B cell (primary cell): ENCODE results near the gene IVL. TPM values are rescaled to one million over a fixed set of nuclear protein-coding genes. Genes with fewer than 3 reads are reported as not detected.

Experiments
- ATAC-seq: fragments of 200-7000 bp; cut with Tn5 transposase; one replicate; pipeline ENCODE4 v1.10.0; 2021; ENCODE audit warnings: low read depth, mild to moderate bottlenecking, moderate number of reproducible peaks, moderate library complexity
- CTCF ChIA-PET: fragments of 350-600 bp; sonication (Branson Sonifier 250); formaldehyde crosslinking; loops from one replicate; lab custom pipeline; 2021; ENCODE audit warnings: antibody characterized with exemption, inconsistent platforms; lab: Charles Lee
- POLR2A ChIA-PET: fragments of 350-600 bp; sonication (Branson Sonifier 250); formaldehyde crosslinking; loops from one replicate; lab custom pipeline; 2021; ENCODE audit warnings: antibody characterized with exemption; lab: Charles Lee
- DNase-seq: peaks from one replicate; pipeline ENCODE4 v3.0.0; 2013
- H2AFZ ChIP-seq: 2 replicates; pipeline ENCODE4 v1.6.1; 2012; ENCODE audit warnings: mild to moderate bottlenecking, low read depth, low read length; ENCODE audit not compliant: insufficient read depth, poor library complexity, severe bottlenecking
- H3K27ac ChIP-seq, 2 donors: 1 replicate in 1 of 2; 2 replicates in 1 of 2; pipeline ENCODE4 v1.5.1; 2012 to 2013; ENCODE audit warnings: low read length in 2 of 2, mild to moderate bottlenecking in 2 of 2, moderate library complexity in 1 of 2
- H3K27me3 ChIP-seq, 4 experiments: fragments of 200-600 bp in 1 of 4; sonication (generic) in 1 of 4; replicated peaks in 1 of 4; 1 replicate in 2 of 4; 2 replicates in 2 of 4; pipeline versions ENCODE4 v1.6.1 to v1.7.0; 2013 to 2016; ENCODE audit warnings: low read length in 3 of 4, mild to moderate bottlenecking in 2 of 4, mixed read lengths in 1 of 4, moderate library complexity in 1 of 4; ENCODE audit not compliant: insufficient read depth in 4 of 4, control insufficient read depth in 3 of 4; ENCODE audit errors: control extremely low read depth in 1 of 4
- H3K36me3 ChIP-seq, 2 experiments: replicated peaks in 1 of 2; 1 replicate in 1 of 2; 2 replicates in 1 of 2; pipeline versions ENCODE4 v1.6.1 to v1.7.1; 2013; ENCODE audit warnings: low read length in 1 of 2; ENCODE audit not compliant: insufficient read depth in 2 of 2, control insufficient read depth in 1 of 2; ENCODE audit errors: control extremely low read depth in 1 of 2, extremely low read depth in 1 of 2
- H3K4me1 ChIP-seq, 2 donors: fragments of 200-600 bp in 1 of 2; sonication (generic) in 1 of 2; 1 replicate in 1 of 2; 2 replicates in 1 of 2; pipeline versions ENCODE4 v1.5.1 to v1.6.1; 2013 to 2017; ENCODE audit warnings: low read length in 2 of 2; ENCODE audit not compliant: control insufficient read depth in 2 of 2, insufficient read depth in 2 of 2
- H3K4me2 ChIP-seq: replicated peaks from 2 replicates; pipeline ENCODE3; 2012; ENCODE audit warnings: mild to moderate bottlenecking, low read depth, low read length; ENCODE audit not compliant: poor library complexity, severe bottlenecking
- H3K4me3 ChIP-seq, 5 experiments: fragments of 200-600 bp in 1 of 5; sonication (generic) in 1 of 5; 1 replicate in 3 of 5; 2 replicates in 2 of 5; pipeline versions ENCODE4 v1.5.1 to v1.7.0; 2011 to 2016; ENCODE audit warnings: low read length in 4 of 5, mild to moderate bottlenecking in 4 of 5, low read depth in 2 of 5, control low read depth in 1 of 5, moderate library complexity in 1 of 5; ENCODE audit not compliant: insufficient read depth in 1 of 5; ENCODE audit errors: control extremely low read depth in 1 of 5, extremely low read depth in 1 of 5
- H3K79me2 ChIP-seq: fragments of 200-600 bp; sonication (generic); one replicate; pipeline ENCODE4 v1.6.0; 2016; ENCODE audit warnings: low read length; ENCODE audit not compliant: control insufficient read depth, insufficient read depth
- H3K9ac ChIP-seq: fragments of 200-600 bp; sonication (generic); 2 replicates; pipeline ENCODE4 v1.6.1; 2017; ENCODE audit warnings: mild to moderate bottlenecking, low read length, moderate library complexity
- H3K9me3 ChIP-seq, 3 donors: one replicate each; pipeline versions ENCODE4 v1.6.1 to v1.7.1; 2013; ENCODE audit warnings: low read length in 2 of 3; ENCODE audit not compliant: control insufficient read depth in 2 of 3, insufficient read depth in 1 of 3; ENCODE audit errors: control extremely low read depth in 1 of 3
- H4K20me1 ChIP-seq: 2 replicates; pipeline ENCODE4 v1.6.0; 2012; ENCODE audit warnings: mild to moderate bottlenecking, low read length; ENCODE audit not compliant: insufficient read depth, control insufficient read depth, poor library complexity, severe bottlenecking
- H3K27ac Mint-ChIP-seq: one replicate; pipeline ENCODE4 v1.8.0; 2021; ENCODE audit warnings: mixed read lengths
- H3K27me3 Mint-ChIP-seq: one replicate; pipeline ENCODE4 v1.8.0; 2021; ENCODE audit warnings: mixed read lengths
- H3K4me1 Mint-ChIP-seq: one replicate; pipeline ENCODE4 v1.8.0; 2021; ENCODE audit warnings: mixed read lengths
- H3K4me3 Mint-ChIP-seq: one replicate; pipeline ENCODE4 v1.8.0; 2021; ENCODE audit warnings: mixed read lengths
- H3K9me3 Mint-ChIP-seq: one replicate; pipeline ENCODE4 v1.8.0; 2022; ENCODE audit warnings: mixed read lengths; ENCODE audit not compliant: insufficient read depth
- CTCF ChIP-seq: fragments of 200-600 bp; IDR thresholded peaks from one replicate; pipeline ENCODE4 v1.8.0; 2022; ENCODE audit warnings: antibody characterized with exemption, mild to moderate bottlenecking
- EZH2 ChIP-seq: IDR thresholded peaks from 2 replicates; pipeline ENCODE4 v1.6.1; 2012; ENCODE audit warnings: borderline replicate concordance, low read depth, mild to moderate bottlenecking, moderate library complexity, low read length; ENCODE audit not compliant: insufficient read depth, poor library complexity, severe bottlenecking
- WGBS: methylation state at CpG from one replicate; pipeline ENCODE4 v1.1.5; 2013; ENCODE audit warnings: missing lambda C conversion rate; ENCODE audit not compliant: insufficient coverage; 5-methylcytosine and 5-hydroxymethylcytosine counted together
- intact Hi-C: fragments of 100-400 bp; cut with micrococcal nuclease; formaldehyde crosslinking; loops from one replicate; pipeline ENCODE4 v1.10.0; 2022
- polyA plus RNA-seq: library from polyadenylated mRNA; depleted of rRNA; stranded (reverse); fragments of >200 nt; gene quantifications from 2 replicates; pipeline ENCODE4 v1.2.3, GENCODE V29; 2012
- total RNA-seq, 2 donors: library from RNA; stranded (reverse); fragments of 120-200 nt in 1 of 2; gene quantifications; 1 replicate in 1 of 2; 2 replicates in 1 of 2; pipeline versions ENCODE4 v1.2.3 to v1.2.4, GENCODE V29; 2013 to 2022

Gene IVL
- total and polyA plus RNA-seq, 2 donors (not counting 1 experiment from before 2014, with no cell fraction given) = not detected

- no peak overlapping the region for H3K4me2 ChIP-seq
- H3K9me3 ChIP-seq = peaks cover 0 to 18% (median 0%) of the 10 kb centered on the region in 3 donors
- H3K4me3 ChIP-seq = no peak overlapping the region
- peaks cover 0 to 6% (median 4%) of the 10 kb centered on the region in 4 experiments for H3K27me3 ChIP-seq
- WGBS = 79% methylated on average over 5 of the region's 5 CpGs
- ChIA-PET POLR2A (no interaction called here), CTCF (no interaction called here)
- Mint-ChIP-seq H3K27ac (no peak overlapping the region), H3K4me1 (no peaks in the 10 kb centered on the region), H3K27me3 (peaks cover 43% of the 10 kb centered on the region), H3K4me3 (no peak overlapping the region), H3K9me3 (no peaks in the 10 kb centered on the region)
- H4K20me1 ChIP-seq = no peaks in the 10 kb centered on the region
- no peak overlapping the region for H3K27ac ChIP-seq
- DNase-seq = no peak
- no peaks in the 10 kb centered on the region for H3K36me3 ChIP-seq
- no peaks in the 10 kb centered on the region for H3K4me1 ChIP-seq
- no peaks in the 10 kb centered on the region for H3K79me2 ChIP-seq
- H2AFZ ChIP-seq = no peak overlapping the region
- intact Hi-C loops = no loop called here
- no peak for TF ChIP-seq CTCF
- TF ChIP-seq EZH2 = no peak
- ATAC-seq = no peak
- H3K9ac ChIP-seq = no peak overlapping the region
Observed at GRCh38 chr1:152912900-152913299, 4.6 kb downstream of the IVL start.

- H3K79me2 ChIP-seq = no peaks in the 10 kb centered on the region
- no peak overlapping the region for H3K4me3 ChIP-seq
- Mint-ChIP-seq H3K27me3 (peaks cover 45% of the 10 kb centered on the region), H3K27ac (no peak overlapping the region), H3K4me3 (no peak overlapping the region), H3K4me1 (no peaks in the 10 kb centered on the region), H3K9me3 (no peaks in the 10 kb centered on the region)
- peaks cover 0 to 7% (median 2%) of the 10 kb centered on the region in 4 experiments for H3K27me3 ChIP-seq
- no peak overlapping the region for H3K27ac ChIP-seq
- no peaks in the 10 kb centered on the region for H4K20me1 ChIP-seq
- intact Hi-C loops = no loop called here
- no peak overlapping the region for H2AFZ ChIP-seq
- WGBS = no CpG with 5 or more reads among the region's 3 CpGs
- no peak for DNase-seq
- H3K36me3 ChIP-seq = no peaks in the 10 kb centered on the region
- CTCF ChIA-PET = no interaction called here
- no peak for ATAC-seq
- POLR2A ChIA-PET = no interaction called here
- no peak overlapping the region for H3K9ac ChIP-seq
- no peaks in the 10 kb centered on the region for H3K9me3 ChIP-seq
- TF ChIP-seq CTCF (no peak), EZH2 (no peak)
- no peak overlapping the region for H3K4me2 ChIP-seq
- H3K4me1 ChIP-seq = no peaks in the 10 kb centered on the region
Observed at GRCh38 chr1:152917794-152918193, 9.4 kb downstream of the IVL start.
